CD4-positive, alpha-beta T cell treated with Interleukin-4 for 1 hour (primary cell): ENCODE results near the gene SDCCAG8.
A peak's percentile ranks its signal among the peaks of the same experiment; 100 is the strongest.
"Not testable (repeated sequence)": the region's sequence is repeated elsewhere in the genome, so short reads cannot be mapped to it uniquely, and the experiment has no call there.

ENCODE experiments used
- DNase-seq, 2 donors: peaks; one replicate each; pipeline ENCODE4 v3.0.0-alpha.2; 2020 to 2022

Gene SDCCAG8

GRCh38 chr1:243287123-243287460 lies 31.3 kb downstream of the SDCCAG8 start:
- no peak for DNase-seq

DNA sequence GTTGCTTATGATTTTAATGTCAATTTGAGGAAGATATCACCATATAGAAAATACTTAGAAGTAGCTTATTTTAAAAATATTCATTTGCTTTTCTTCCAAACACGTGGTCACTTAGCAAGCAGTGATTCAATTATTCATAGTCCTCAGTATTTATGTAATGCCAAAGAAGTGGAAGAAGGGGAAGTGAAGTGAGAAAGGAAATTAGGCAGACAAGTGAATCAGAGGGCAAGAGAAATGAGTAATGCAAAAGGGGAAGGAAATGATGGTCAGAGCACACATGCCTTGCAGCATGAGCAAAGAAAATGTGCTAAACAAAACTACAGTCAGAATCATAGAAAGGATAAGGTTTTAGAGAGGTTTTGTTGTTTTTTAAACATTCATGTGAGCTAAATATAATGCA lies 31.8 kb downstream of the SDCCAG8 start:
- DNase-seq = peak; percentile 29 to 42

DNA sequence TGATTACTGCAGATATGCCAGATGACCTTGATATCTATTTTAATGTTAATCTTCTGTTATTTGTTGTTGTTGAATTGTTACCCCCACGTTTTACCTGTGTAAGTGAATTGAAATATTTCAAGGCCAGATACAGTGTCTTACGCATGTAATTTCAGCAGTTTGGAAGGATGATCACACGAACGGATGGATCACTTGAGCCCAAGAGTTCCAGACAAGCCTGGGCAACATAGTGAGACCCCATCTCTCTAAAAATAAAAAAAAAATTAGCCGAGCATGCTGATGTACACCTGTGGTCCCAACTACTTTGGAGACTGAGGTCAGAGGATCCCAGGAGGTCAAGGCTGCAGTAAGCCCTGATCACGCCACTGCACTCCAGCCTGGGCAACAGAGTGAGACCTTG lies 32.2 kb downstream of the SDCCAG8 start:
- DNase-seq = no peak

DNA sequence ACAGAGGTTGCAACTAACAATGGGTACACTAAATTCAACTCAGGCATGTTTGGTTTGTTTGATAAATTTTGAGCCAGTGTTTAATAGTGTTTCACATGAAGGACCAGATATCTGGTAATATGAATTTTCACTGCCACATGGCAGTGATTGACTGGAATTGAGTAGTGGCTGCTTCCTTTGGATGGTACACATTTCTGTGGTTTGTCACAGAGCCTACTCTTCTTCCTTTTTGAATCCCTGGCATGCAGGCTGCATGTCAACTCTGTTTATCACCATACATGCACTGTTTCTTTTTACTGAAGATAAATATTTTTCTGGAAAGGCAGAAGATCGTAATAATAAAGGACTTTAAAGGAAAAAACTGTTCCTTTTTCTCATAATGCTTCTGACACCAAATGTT lies 35.5 kb downstream of the SDCCAG8 start:
- no peak for DNase-seq

- no peak for DNase-seq
Observed at GRCh38 chr1:243292117-243292516, 36.3 kb downstream of the SDCCAG8 start.

- DNase-seq = no peak
Observed at GRCh38 chr1:243293941-243294722, 38.3 kb downstream of the SDCCAG8 start.

DNA sequence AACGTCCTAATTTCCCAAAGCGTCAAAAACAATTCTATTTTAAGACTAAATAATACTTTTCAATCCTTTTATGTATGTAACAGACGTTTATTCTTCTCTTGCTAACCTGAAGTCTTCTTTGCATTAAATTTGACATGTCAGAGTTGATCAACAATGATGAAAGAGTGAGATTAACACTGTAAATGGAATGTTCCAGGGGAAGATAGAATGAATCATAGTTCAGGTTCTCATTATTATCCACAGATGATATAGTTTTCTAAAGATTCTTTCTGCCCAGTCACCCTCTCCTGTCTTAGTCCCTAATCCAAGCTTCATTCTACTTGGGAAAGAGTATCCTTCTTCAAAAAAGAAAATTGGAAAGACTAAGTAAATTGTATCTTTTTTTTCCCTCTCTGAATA lies 38.9 kb downstream of the SDCCAG8 start:
- DNase-seq = no peak

GRCh38 chr1:243299069-243299468 lies 43.2 kb downstream of the SDCCAG8 start:
- no peak for DNase-seq

GRCh38 chr1:243301059-243301458 lies 45.2 kb downstream of the SDCCAG8 start:
- no peak for DNase-seq

DNA sequence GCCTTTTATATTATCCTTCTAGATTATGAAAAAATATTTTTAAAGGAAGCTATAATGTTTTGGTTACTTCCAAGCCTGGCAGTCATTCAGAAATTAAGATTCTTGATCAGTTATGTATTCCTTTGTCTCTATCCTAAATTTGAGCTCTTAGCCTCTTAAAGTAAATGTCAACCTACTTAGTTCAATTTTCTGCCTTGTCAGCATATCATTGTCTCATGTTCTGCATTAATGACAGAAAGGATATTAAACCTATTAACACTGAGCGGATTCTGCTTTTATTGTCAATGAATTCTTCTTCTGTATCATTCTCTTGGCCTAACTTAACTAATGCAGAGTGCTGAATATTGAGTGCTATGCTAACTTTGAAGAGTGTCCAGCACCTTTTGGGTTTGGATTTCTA lies 56.0 kb downstream of the SDCCAG8 start:
- DNase-seq = no peak

DNA sequence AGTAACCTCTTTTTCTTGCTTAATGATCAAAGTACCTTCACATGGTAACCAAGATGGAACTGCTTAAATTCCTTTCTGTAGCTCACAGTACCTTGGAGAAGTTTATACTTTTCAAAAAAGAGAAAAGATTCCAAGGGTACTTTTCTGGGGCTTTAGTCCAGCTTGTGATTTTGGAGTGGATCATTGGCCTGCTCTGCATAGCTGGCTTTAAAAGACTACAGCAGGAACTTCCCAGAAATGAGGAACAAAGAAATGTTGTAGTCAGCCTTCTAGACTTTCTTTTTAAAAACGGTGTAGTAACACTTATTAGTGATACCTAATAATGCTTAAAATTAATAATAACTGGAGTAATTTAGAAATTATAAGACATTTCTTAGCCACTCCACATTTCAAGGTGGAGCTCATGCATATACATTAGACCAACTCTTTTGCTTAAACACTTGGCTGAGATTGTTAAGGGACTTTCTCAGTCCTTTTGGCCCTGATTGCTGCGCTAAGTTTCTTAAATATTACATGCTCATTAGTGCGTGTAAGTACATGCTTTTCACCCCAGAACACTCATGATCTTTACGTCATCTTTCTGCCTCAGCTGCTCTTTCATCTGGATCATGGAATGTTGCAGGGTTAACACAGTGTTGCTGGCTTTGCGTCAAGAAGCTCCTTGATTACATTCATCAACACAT lies 57.3 kb downstream of the SDCCAG8 start:
- no peak for DNase-seq

DNA sequence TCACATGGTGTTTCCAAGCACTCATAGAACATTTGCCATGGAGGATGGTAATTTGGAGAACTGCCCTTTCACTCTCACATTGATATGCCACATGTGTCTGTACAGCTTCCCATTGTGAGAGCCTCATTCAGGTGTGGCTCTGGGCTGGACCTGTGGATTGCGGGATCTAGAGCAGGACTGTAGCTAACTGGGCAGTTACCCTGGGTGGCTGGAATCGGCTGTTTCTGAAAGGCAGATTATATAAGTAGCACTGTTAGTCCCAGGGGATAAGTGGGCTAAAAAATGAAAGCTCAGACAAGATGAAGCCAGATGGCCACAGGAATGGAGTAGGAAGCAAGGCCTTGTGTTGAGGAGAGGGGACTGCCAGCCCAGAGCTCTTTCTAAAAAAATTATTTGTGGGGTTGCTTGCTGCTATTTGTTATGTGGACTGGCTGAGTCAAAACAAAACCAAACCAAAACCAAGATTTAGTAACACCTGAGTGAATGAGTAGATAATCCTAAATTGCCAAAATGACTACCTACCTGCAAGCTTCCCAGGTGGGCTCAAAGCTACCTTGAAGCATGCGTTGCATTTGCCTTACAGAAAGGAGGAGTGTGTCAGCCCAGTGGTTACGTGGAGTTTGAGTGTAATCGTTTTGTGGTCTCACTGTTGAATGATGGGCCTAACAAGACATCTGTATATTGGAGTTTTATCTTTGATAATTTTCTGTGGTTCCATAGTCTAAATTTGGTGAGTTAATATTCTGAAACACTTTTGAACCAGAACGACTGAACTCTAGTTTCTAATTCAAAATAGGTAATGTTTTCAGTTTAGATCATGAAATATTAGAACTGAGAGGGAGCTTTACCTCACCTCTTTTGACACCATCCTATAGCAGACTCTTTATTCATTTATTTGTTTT lies 58.0 kb downstream of the SDCCAG8 start:
- DNase-seq = no peak

- DNase-seq = no peak
Observed at GRCh38 chr1:243315455-243315854, 59.6 kb downstream of the SDCCAG8 start.

DNA sequence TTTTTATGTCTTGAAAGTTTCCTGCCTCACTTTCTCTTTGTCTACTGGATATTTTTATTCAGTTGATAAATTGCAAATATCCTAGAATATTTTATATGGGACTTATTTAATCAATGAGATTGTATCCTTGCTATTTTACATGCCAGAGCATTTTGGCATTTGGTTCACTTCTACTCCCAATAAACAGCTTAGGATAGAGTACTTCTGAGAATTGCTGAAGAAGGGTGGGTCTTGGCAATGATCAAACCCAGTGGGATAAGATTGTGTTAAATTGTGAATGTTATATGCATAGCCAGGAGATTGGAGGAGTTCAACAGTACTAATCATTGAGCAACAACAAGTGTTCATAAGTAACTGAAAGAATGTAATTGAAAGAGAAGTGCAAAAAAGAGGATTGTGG lies 60.1 kb downstream of the SDCCAG8 start:
- DNase-seq = no peak

- DNase-seq = no peak
Observed at GRCh38 chr1:243316366-243316989, 60.6 kb downstream of the SDCCAG8 start.

DNA sequence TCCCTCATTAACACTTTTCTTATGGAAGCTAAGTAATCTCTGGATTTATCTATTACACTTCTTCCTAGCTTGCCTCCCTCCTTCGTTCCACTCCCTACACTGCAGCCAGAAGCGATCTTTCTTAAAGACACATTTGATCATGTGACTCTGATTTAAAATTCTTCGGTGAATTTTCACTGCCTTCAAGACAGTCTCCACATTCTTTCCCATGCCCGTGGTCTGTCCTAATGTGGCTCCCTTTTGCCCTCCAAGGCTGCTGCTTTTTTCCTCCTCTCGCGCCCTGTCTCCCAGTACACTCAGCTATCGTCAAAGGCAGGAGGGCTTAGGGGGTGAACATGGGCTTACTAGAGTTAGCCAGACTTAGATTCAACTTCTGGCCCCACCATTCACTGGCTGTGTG lies 64.4 kb downstream of the SDCCAG8 start:
- DNase-seq = no peak

- no peak for DNase-seq
Observed at GRCh38 chr1:243322326-243322725, 66.5 kb downstream of the SDCCAG8 start.

DNA sequence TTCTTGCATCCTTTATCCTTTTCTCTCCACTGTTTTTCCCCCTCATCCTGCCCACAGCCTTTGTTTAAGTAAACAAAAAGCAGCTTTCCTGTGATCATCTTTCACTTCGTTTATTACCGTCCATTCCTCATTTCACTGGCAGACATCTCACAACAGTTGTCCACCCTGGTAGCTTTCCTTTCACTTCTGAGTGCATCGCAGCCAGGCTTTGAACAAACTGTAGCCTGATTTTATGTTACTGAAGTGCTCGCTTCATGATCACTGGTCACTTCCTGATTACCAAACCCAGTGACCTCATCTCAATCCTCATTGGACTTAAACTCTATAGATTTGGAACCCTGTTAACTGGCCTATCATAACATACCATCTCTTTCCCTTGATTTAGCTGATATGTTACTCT lies 67.7 kb downstream of the SDCCAG8 start:
- DNase-seq = no peak

- DNase-seq = peak in 1 of 2 donors; percentile 61
Observed at GRCh38 chr1:243325305-243325890, 69.6 kb downstream of the SDCCAG8 start.

- no peak for DNase-seq
Observed at GRCh38 chr1:243332440-243332839, 76.6 kb downstream of the SDCCAG8 start.

- DNase-seq = no peak
Observed at GRCh38 chr1:243335292-243335691, 79.5 kb downstream of the SDCCAG8 start.

GRCh38 chr1:243336163-243336562 lies 80.3 kb downstream of the SDCCAG8 start:
- no peak for DNase-seq

DNA sequence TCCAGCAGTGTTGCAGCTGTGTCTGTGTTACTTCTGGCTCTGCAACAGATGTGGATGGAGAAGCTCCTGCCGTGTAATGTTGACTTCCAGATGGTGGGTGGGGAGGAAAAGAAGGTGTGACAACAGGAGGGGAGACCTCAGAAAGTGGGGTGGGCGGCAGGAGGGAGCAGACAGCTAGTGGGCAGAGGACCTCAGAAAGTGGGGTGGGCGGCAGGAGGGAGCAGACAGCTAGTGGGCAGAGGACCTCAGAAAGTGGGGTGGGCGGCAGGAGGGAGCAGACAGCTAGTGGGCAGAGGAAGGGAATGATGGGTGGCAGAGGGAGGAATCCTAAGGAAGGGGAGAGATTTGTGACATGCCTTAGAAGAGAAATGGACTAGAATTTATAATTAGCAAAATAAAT lies 83.0 kb downstream of the SDCCAG8 start:
- DNase-seq = not testable (repeated sequence)
